ENCODE measurements around the gene B3GNT4.

GRCh38 chr12:122244565-122245371 is 41.3 kb downstream of the B3GNT4 start:
- no peak for TF ChIP-seq CTCF (IDR thresholded peaks at IDR 0.05)
- no peak for TF ChIP-seq POLR2AphosphoS5 (IDR thresholded peaks at IDR 0.05)
- no peak for TF ChIP-seq EP300 (IDR thresholded peaks at IDR 0.05)
- TF ChIP-seq POLR2A (IDR thresholded peaks at IDR 0.05) = no peak

Data from suprapubic skin (tissue), 4 donors.